GM12892 (cell line): ENCODE data around the gene FAM171A2.

ENCODE experiments used
- POLR2A ChIP-seq: IDR thresholded peaks from 2 replicates; pipeline ENCODE4 v1.6.1; 2011; ENCODE audit warnings: low read depth, low read length, control low read depth
- POLR2AphosphoS5 ChIP-seq: IDR thresholded peaks from 2 replicates; pipeline ENCODE4 v1.6.1; 2011; ENCODE audit warnings: low read depth, low read length, control low read depth
- TAF1 ChIP-seq: IDR thresholded peaks from 2 replicates; pipeline ENCODE4 v1.6.1; 2011; ENCODE audit warnings: low read depth, mild to moderate bottlenecking, control low read depth, low read length, borderline replicate concordance

GRCh38 chr17:44348988-44349364, 14.7 kb downstream of the FAM171A2 start:
- no peak for TF ChIP-seq POLR2A
- no peak for TF ChIP-seq POLR2AphosphoS5
- TF ChIP-seq TAF1 = no peak
